Progenitor cell of endocrine pancreas (in vitro differentiated cells): Measurements from ENCODE around the gene B9D1. TPM values are rescaled to one million over a fixed set of nuclear protein-coding genes. Genes with fewer than 3 reads are reported as not detected.

Source experiments
- DNase-seq: peaks from one replicate; pipeline ENCODE4 v3.0.0; 2021; ENCODE audit warnings: low spot score; ENCODE audit not compliant: unreplicated experiment
- H3K27ac Mint-ChIP-seq: 2 replicates; pipeline ENCODE4 v1.8.0; 2021; ENCODE audit warnings: mild to moderate bottlenecking, moderate library complexity, mixed read lengths
- H3K27me3 Mint-ChIP-seq: 2 replicates; pipeline ENCODE4 v1.8.0; 2021; ENCODE audit warnings: mixed read lengths
- H3K36me3 Mint-ChIP-seq: 2 replicates; pipeline ENCODE4 v1.8.0; 2022; ENCODE audit warnings: mixed read lengths; ENCODE audit not compliant: insufficient read depth
- H3K4me1 Mint-ChIP-seq: 2 replicates; pipeline ENCODE4 v1.8.0; 2021; ENCODE audit warnings: low read depth, mixed read lengths
- H3K4me3 Mint-ChIP-seq: 2 replicates; pipeline ENCODE4 v1.8.0; 2021; ENCODE audit warnings: low read depth, mild to moderate bottlenecking, moderate library complexity, mixed read lengths
- H3K9me3 Mint-ChIP-seq: 2 replicates; pipeline ENCODE4 v1.8.0; 2021; ENCODE audit warnings: low read depth, mixed read lengths
- CTCF ChIP-seq: fragments of 200-600 bp; sonication (generic); IDR thresholded peaks from one replicate; pipeline ENCODE4 v1.5.0; 2021; ENCODE audit warnings: antibody characterized with exemption, mild to moderate bottlenecking; ENCODE audit not compliant: unreplicated experiment
- total RNA-seq: library from RNA; stranded (reverse); gene quantifications from 2 replicates; pipeline ENCODE4 v1.2.1, GENCODE V29; 2021

B9D1 gene
- total RNA-seq, 1 donor from 2014 or later: 27.3 TPM

DNA sequence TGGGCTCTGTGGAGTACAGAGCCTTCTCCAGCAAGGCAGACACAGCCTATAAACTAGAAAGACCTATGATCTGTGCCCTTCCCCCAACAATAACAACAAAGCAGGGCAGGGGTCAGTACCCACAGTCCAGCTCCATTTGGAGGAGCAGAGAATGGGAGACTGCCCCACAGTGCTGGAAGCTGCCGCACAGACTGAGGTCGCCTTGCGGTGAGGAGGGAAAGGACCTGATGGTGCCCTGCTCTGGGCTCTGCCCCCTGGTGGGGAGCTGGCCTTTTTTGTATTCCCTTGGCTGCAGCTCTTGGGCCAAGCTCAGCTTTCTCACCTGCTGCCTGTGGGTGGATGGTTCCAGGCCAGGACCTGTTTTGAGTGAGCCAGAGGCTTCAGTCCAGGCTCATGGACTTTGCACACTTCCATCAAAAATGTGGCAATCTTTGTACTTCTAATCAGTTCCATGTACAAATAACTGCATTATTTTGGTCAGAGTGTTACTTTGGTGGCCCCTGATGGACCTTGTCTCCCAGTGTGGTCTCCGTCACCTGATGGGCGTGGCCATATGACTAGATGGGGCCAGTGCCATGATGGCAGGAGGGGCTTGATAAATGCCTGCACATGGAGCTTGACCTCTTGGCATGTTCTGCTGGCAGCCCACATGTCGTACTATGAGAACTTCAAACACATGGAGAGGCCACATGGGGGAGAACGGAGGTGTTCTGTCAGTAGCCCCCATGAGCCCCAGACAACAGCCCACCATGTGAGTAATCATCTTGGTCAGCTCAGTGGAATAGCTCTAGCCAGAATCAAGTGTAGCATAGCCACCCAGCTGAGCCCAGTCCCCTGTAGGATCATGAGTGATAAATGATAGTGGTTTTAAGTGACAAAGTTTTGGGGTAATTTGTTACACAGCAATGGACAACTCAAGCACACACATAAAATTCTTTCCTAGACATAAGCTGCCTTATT is 24.2 kb downstream of the B9D1 start:
- Mint-ChIP-seq H3K27me3 (no peaks in the 10 kb centered on the region), H3K9me3 (no peaks in the 10 kb centered on the region), H3K27ac (no peak overlapping the region), H3K36me3 (no peaks in the 10 kb centered on the region), H3K4me1 (peaks cover 5% of the 10 kb centered on the region), H3K4me3 (no peak overlapping the region)
- DNase-seq: peak; percentile 57
- TF ChIP-seq CTCF: peak; percentile 81

DNA sequence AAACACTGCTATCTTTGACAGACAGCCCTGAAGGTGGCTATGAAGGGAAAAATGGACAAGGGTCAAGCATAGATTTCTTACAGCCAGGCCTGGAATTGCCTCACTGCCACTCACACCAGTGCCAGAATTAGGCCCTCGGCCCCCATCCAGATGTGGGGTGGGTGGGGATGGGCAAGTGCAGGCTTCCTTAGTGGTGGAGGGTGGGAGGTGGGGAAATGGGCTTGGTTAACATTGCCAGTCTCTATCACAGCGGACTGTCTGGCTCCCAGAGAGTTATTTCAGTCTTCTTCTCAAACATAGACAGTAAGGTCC is 24.9 kb downstream of the B9D1 start:
- H3K27me3 Mint-ChIP-seq: no peaks in the 10 kb centered on the region
- no peak for DNase-seq
- H3K4me1 Mint-ChIP-seq: peaks cover 5% of the 10 kb centered on the region
- H3K4me3 Mint-ChIP-seq: no peak overlapping the region
- no peak overlapping the region for H3K27ac Mint-ChIP-seq
- no peak for TF ChIP-seq CTCF
- H3K36me3 Mint-ChIP-seq: no peaks in the 10 kb centered on the region
- no peaks in the 10 kb centered on the region for H3K9me3 Mint-ChIP-seq

DNA sequence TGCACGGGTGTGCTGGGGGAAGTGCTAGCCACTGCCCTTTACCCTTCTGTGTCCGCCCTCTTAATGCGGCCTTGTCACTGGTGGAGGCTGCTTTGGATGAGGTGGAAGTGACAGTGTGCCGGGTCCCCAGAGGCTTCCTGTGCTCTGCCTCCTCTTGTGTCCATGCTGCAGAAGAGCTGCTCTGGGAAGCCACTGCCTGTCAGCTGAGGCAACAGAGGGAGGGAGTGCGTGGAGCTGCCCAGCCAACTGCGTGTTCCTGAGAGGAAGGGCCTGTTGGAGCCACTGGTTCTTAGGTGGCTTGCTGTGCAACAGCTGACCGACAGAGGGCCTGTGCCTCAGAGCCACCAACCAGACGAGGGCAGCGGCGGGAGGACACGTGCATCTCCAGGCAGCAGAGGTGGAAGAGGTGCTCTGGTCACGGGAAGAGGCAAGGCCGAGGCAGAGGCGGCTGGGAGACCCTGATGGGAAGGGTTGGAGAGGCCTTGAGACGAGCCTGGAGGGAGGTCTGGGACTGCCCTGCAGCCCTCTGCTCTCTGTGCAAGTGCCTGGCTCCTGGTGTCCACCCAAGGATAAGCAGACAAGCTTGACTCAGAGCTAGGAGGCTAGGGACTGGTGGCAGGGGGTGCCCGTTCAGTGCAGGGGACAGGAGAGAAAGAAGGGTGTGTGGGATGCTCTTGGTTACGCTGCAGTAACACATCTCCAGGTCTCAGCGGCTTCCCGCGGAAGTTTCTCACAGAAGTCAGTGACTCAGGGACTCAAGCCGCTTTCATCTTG is 25.4 kb downstream of the B9D1 start:
- no peak for DNase-seq
- no peak for TF ChIP-seq CTCF
- no peak overlapping the region for H3K4me3 Mint-ChIP-seq
- H3K36me3 Mint-ChIP-seq: no peaks in the 10 kb centered on the region
- H3K9me3 Mint-ChIP-seq: no peaks in the 10 kb centered on the region
- peak overlapping the region; percentile 8 for H3K27ac Mint-ChIP-seq
- peaks cover 5% of the 10 kb centered on the region for H3K4me1 Mint-ChIP-seq
- H3K27me3 Mint-ChIP-seq: no peaks in the 10 kb centered on the region

- H3K27me3 Mint-ChIP-seq: no peaks in the 10 kb centered on the region
- H3K9me3 Mint-ChIP-seq: no peaks in the 10 kb centered on the region
- no peak overlapping the region for H3K4me3 Mint-ChIP-seq
- TF ChIP-seq CTCF: no peak
- DNase-seq: no peak
- no peaks in the 10 kb centered on the region for H3K4me1 Mint-ChIP-seq
- peaks cover 4% of the 10 kb centered on the region for H3K36me3 Mint-ChIP-seq
- H3K27ac Mint-ChIP-seq: no peak overlapping the region
Measured at GRCh38 chr17:19335951-19336631, 26.4 kb downstream of the B9D1 start.

GRCh38 chr17:19334331-19334730 is 28.2 kb downstream of the B9D1 start:
- Mint-ChIP-seq H3K9me3 (no peaks in the 10 kb centered on the region), H3K4me3 (no peak overlapping the region), H3K36me3 (peaks cover 6% of the 10 kb centered on the region), H3K27me3 (no peaks in the 10 kb centered on the region), H3K4me1 (no peaks in the 10 kb centered on the region), H3K27ac (no peak overlapping the region)
- TF ChIP-seq CTCF: no peak
- no peak for DNase-seq
